Skin of body (tissue), 2 donors: ENCODE results near the gene QSOX1. TPM values are rescaled to one million over a fixed set of nuclear protein-coding genes. Genes with fewer than 3 reads are reported as not detected.

Source experiments
- DNase-seq: peaks from one replicate; lab custom pipeline; 2025; lab: John Stamatoyannopoulos, UW
- total RNA-seq: library from RNA; depleted of rRNA; stranded (reverse); fragments of >200 nt; gene quantifications from one replicate; pipeline ENCODE4 v1.2.3, GENCODE V29; 2014

The QSOX1 gene
- total RNA-seq, 1 donor from 2014 or later: 20.3 TPM

- no peak for DNase-seq
Observed at GRCh38 chr1:180169640-180170195, 15.0 kb downstream of the QSOX1 start.

- DNase-seq: no peak
Observed at GRCh38 chr1:180170546-180171151, 16.0 kb downstream of the QSOX1 start.

- DNase-seq: no peak
Observed at GRCh38 chr1:180171691-180172090, 17.0 kb downstream of the QSOX1 start.

GRCh38 chr1:180173451-180173850 is 18.8 kb downstream of the QSOX1 start:
- no peak for DNase-seq

- no peak for DNase-seq
Observed at GRCh38 chr1:180173952-180174351, 19.3 kb downstream of the QSOX1 start.

GRCh38 chr1:180175291-180175690 is 20.6 kb downstream of the QSOX1 start:
- no peak for DNase-seq

- DNase-seq: peak; percentile 26
Observed at GRCh38 chr1:180175806-180176205, 21.1 kb downstream of the QSOX1 start.

GRCh38 chr1:180176965-180177364 is 22.3 kb downstream of the QSOX1 start:
- DNase-seq: no peak

GRCh38 chr1:180177931-180178330 is 23.3 kb downstream of the QSOX1 start:
- no peak for DNase-seq

- peak; percentile 19 for DNase-seq
Observed at GRCh38 chr1:180178511-180179161, 24.0 kb downstream of the QSOX1 start.

GRCh38 chr1:180179162-180179957 is 24.7 kb downstream of the QSOX1 start:
- DNase-seq: no peak

- DNase-seq: no peak
Observed at GRCh38 chr1:180181048-180181447, 26.4 kb downstream of the QSOX1 start.

- DNase-seq: no peak
Observed at GRCh38 chr1:180181996-180182642, 27.4 kb downstream of the QSOX1 start.

- no peak for DNase-seq
Observed at GRCh38 chr1:180182643-180183311, 28.1 kb downstream of the QSOX1 start.

- no peak for DNase-seq
Observed at GRCh38 chr1:180183426-180183825, 28.8 kb downstream of the QSOX1 start.

GRCh38 chr1:180184041-180184440 is 29.4 kb downstream of the QSOX1 start:
- DNase-seq: no peak

- no peak for DNase-seq
Observed at GRCh38 chr1:180185281-180185680, 30.6 kb downstream of the QSOX1 start.

GRCh38 chr1:180185971-180186645 is 31.4 kb downstream of the QSOX1 start:
- no peak for DNase-seq

GRCh38 chr1:180186831-180187230 is 32.2 kb downstream of the QSOX1 start:
- no peak for DNase-seq

GRCh38 chr1:180187626-180188025 is 33.0 kb downstream of the QSOX1 start:
- DNase-seq: no peak

GRCh38 chr1:180188091-180188506 is 33.4 kb downstream of the QSOX1 start:
- DNase-seq: peak; percentile 5
